HuH-7 (cell line): ENCODE data around the gene DNM3.
"Not testable (repeated sequence)": the region's sequence is repeated elsewhere in the genome, so short reads cannot be mapped to it uniquely, and the experiment has no call there.

Experiments used
- DNase-seq: peaks from one replicate; pipeline ENCODE4 v3.0.0; 2011; ENCODE audit warnings: low spot score

DNM3 gene

DNA sequence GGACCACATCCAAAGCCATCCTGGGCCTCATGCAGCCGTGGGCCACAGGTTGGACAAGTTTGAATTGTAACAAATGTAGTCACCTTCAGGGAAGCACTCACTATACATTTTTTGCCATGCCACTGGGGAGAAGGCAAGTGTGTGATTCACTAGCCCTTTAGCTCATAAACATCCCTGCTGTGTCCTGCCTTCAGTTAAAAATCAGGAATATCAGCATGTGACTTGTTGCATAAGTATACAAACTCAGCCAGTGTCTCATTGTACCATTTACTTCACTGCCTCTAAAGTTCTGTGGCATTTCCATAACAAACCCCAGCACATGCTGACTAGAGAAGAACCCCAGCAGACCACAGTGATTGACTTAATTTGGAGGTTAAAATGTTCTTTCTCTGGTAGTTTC is 437.2 kb downstream of the DNM3 start:
- no peak for DNase-seq

GRCh38 chr1:172279939-172280636 is 438.8 kb downstream of the DNM3 start:
- DNase-seq: no peak

DNA sequence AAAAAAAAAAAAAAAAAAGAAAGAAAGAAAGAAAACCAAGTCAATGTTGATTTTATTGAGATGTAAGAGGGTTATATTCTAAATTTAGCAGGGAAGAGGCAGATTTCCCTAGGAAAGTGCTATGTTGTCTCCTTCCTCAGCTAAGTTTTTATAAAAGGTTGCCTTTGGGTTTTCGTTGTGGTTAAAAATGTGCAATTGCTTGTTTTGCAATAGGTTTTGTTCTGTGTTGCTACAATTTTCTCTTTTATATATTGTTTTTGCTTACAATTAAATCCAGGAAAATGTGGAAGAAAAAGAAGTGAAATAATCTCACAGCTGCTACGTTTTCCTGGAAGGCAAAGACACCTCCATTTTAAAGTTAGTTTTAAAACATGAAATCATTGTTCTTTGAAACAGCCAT is 442.5 kb downstream of the DNM3 start:
- no peak for DNase-seq

DNA sequence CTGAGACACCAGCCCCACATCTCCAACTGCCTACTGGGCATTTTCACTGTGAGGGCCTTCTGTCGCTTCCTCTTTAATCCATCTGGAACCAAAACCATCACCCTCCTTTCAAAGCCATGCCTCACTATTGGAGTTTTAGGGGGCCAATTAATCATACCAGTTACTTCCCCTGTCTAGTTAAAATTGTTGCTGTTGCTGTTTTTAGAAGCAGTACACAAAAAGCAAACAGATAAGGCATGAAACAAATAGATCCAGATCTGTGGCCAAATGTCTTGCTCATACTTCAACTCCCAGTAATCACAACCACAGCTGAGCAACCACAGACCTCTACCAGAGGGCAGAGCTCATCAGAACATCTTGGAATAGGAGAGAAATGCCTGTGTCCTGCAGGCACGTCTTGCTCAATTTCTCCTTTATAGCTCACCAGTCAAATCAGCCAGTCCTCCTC is 445.4 kb downstream of the DNM3 start:
- no peak for DNase-seq

DNA sequence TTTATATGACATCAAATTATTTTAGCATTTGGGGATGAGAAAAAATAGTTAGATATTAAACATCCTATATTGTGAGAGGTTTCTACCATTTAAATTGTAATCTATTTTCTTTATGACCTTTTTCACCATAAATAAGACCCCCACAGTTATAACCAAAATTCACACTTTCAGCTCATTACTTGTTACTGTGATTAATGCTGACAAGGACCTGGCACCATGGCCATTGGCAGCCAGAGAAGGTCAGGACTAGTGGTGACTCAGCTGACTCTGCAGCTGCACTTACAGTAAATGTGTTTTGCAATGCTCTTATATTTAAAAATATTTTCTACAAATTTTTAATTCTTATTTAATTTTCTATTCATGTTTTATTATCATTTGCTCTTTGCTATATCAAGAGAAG is 445.9 kb downstream of the DNM3 start:
- DNase-seq: no peak

DNA sequence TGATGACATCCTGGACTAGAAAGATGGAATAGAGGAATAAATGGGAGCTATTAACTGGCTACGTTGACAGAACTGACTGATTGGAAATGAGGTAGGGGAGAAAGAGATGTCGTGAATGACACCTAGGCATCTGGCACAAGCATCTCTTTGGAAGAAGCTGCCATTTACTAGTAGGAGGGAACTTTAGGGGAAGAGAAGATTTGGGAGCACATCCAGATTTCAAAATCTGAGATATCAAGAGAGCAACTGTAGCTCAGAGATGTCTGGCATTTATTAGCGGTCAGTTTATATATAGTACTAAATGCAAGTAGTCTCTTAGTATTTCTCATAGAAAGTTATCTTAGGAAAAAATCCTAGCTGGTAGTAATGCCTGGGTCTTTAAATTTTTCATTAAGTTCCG is 447.3 kb downstream of the DNM3 start:
- no peak for DNase-seq

- no peak for DNase-seq
These were observed 448.1 kb downstream of the DNM3 start for GRCh38 chr1:172289448-172289847.

- DNase-seq: no peak
These were observed 451.5 kb downstream of the DNM3 start for GRCh38 chr1:172292840-172293239.

- DNase-seq: no peak
These were observed 452.1 kb downstream of the DNM3 start for GRCh38 chr1:172293429-172293828.

- no peak for DNase-seq
These were observed 456.8 kb downstream of the DNM3 start for GRCh38 chr1:172298141-172298540.

DNA sequence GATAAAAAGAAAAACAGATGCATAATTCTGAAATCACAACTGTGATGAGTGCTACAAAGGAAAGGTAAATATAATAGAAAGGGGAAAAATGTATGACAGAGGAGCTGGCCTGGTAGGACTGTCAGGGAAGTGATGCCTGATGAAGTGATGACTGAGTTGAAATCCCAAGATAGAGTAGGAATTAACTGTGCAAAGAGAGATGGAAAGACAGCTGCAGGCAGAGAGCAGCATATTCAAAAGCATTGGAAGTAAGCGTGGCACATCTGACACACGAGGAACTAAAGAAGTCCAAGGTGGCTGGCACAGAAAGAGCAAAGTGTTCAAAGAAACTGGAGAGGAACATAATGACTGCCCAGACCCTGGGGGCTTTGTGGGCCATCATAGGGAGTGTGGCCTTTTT is 457.6 kb downstream of the DNM3 start:
- DNase-seq: no peak

GRCh38 chr1:172299515-172299914 is 458.2 kb downstream of the DNM3 start:
- DNase-seq: no peak

DNA sequence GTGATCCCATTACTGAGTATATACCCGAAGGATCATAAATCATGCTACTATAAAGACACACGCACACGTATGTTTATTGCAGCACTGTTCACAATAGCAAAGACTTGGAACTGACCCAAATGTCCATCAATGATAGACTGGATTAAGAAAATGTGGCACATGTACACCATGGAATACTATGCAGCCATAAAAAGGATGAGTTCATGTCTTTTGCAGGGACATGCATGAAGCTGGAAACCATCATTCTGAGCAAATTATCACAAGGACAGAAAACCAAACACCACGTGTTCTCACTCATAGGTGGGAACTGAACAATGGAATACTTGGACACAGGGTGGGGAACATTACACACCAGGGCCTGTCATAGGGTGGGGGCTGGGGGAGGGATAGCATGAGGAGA is 466.2 kb downstream of the DNM3 start:
- DNase-seq: not testable (repeated sequence)

- no peak for DNase-seq
These were observed 466.8 kb downstream of the DNM3 start for GRCh38 chr1:172308142-172308541.

DNA sequence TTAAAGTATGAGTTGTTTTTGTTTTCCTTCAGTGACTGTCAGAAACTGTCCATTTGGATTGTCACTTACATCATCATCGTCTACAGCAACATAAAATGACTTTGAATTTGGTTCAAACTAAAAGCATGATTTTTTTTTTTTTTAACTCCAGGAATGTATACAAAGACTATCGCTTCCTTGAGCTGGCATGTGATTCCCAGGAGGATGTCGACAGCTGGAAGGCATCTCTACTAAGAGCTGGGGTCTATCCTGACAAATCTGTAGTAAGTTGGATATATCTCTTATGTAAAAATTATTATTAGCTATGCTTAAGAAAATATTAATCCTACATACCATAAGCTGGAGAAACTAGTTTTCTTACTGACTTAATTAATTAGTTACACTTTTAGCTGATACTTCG is 467.3 kb downstream of the DNM3 start:
- no peak for DNase-seq

GRCh38 chr1:172320733-172321132 is 479.4 kb downstream of the DNM3 start:
- DNase-seq: no peak

GRCh38 chr1:172321451-172321850 is 480.2 kb downstream of the DNM3 start:
- no peak for DNase-seq

DNA sequence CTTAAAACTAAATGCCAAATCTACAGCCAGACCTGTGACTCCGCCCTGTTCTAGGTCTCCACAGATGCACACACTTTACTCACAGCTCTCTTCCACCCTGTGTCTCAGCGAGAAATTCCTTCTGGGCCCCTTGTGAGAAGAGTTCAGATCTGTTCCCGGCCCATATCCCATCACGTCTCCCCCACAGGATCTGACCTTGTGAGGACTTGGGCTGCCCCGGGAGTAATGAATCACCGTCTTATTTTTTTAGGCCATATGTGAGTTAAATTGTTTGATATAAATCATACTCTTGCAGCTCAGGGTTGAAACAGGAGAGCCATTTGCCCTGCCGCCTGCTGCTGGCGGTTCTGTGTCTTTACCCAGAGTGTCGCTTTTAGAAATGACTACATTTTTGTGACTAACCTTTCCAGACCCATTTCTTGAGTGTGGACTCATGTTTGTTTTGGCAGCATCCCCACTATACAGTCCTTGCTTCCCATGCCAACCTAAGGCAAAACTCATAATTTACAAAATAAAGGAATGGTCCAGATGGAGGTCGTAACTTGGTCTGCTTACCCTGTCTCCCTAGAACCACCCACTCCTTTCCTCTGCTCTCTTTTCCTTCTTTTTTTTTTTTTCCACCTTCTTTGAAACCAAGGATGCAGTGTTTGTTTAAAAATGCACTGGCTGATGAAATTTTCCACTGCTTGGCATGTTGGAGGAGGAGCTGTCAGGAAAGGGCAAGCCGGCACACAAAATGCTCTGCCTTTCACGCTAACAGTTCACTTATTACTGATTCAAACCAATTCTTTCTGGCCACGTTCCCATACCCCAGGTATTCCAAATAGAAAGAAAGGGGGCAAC is 481.1 kb downstream of the DNM3 start:
- no peak for DNase-seq

DNA sequence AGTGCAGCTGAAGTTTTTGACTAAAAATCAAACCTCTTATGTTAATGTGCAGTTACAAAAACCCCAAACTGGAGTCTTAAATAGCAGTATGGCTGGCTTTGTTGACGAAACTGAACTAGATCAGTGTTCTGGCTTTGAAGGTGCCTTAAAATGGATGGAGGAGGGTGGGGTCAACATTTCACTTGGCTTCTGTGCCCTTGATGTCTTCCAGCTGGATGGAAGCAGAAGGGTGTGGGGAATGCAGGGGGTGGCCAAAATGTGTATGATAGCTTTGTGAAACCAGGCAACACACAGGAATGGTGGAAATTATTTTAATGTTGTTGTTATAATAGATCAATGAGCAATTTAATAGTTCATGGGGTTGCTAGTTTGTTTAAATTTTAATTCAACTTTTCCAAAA is 482.4 kb downstream of the DNM3 start:
- no peak for DNase-seq

DNA sequence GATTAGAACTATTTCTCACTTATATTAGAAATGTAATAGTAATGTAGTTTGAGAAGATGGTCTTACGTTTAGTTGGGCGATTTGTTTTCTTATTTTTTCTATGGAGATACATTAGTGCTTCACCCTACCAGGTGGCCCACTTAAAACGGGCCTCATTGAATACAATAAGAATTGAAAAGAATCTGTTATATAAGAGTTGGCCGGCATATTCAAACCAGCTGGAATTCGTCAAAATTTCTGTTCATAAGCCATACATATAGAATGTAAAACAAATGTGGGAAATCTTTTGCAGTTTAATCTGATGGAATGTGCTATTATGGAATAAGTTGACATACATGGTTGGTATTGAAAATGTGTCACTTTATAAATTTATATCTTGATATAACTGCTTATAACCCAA is 482.8 kb downstream of the DNM3 start:
- DNase-seq: no peak

DNA sequence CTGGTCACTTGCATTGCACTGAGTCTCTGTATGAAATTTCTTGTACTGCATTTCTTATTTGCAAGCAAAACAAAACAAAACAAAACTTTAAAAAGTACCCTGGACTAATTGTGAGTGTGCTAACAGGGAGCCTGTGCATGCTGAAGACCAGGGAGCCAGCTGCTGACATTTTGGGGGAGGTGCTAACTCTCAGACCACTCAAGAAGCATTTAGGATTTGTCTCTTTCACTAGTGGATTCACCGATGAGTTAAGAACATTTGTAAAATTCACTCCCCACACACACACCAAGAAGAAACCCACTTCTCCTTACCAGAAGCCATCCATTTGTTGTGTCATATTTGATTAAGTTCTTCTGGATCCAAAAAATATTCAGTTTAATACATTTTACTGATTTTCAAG is 483.5 kb downstream of the DNM3 start:
- no peak for DNase-seq

GRCh38 chr1:172325531-172325930 is 484.2 kb downstream of the DNM3 start:
- DNase-seq: no peak

DNA sequence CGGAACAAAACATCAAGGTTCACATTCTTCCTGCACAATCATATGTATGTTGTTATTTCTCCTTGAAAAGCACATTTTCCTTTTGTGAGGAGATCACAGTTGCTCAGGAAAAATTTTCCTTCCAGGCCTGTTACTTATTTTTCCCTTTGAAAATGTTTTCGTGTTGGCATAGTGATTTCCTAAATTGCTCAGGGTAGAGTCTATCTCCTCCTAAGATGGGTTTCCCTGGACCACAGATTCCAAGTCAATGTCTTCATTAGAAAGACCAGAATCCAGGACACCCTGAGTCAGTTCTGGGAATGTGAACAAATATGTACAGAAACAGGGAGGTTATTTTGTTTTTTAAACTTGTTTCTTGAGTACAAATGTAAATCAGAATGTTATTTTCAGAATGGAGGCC is 484.8 kb downstream of the DNM3 start:
- no peak for DNase-seq

DNA sequence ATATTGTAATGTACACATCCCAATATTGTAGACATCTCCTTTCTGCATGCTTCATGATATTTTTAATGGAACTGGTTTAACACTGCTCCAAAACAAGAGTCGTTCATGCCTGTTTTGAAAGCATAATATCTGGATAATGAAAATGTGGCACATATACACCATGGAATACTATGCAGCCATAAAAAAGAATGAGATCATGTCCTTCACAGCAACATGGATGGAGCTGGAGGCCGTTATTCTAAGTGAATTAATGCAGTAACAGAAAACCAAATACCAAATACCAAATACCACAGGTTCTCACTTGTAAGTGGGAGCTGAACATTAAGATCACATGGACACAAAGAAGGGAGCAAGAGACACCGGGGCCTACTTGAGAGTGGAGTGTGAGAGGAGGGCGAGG is 487.0 kb downstream of the DNM3 start:
- DNase-seq: no peak
